SK-N-SH treated with all-trans-retinoic acid at 6 μM for 48 hours (cell line): ENCODE measurements around the gene STARD3.

Experiments used
- ATAC-seq: fragments of 200-7000 bp; cut with Tn5 transposase; 3 replicates; pipeline ENCODE4 v1.9.1; 2020; ENCODE audit warnings: mild to moderate bottlenecking, moderate library complexity
- ARNTL ChIP-seq: fragments of 450-650 bp; formaldehyde crosslinking; IDR thresholded peaks from 2 replicates; pipeline ENCODE4 v1.5.0; 2020; ENCODE audit warnings: low read depth, mild to moderate bottlenecking, moderate library complexity, borderline replicate concordance
- BACH2 ChIP-seq: fragments of 250-450 bp; sonication (Bioruptor Pico); IDR thresholded peaks from 2 replicates; pipeline ENCODE4 v1.9.0; 2021; ENCODE audit warnings: mild to moderate bottlenecking, borderline replicate concordance
- CSDC2 ChIP-seq: fragments of 250-450 bp; sonication (Bioruptor Pico); IDR thresholded peaks from 2 replicates; pipeline ENCODE4 v1.5.0; 2020; ENCODE audit warnings: mild to moderate bottlenecking, moderate library complexity
- ESRRG ChIP-seq: fragments of 250-450 bp; sonication (Bioruptor Pico); IDR thresholded peaks from 2 replicates; pipeline ENCODE4 v1.6.1; 2021; ENCODE audit warnings: mild to moderate bottlenecking
- GLIS3 ChIP-seq: fragments of 250-450 bp; sonication (Bioruptor Pico); IDR thresholded peaks from 2 replicates; pipeline ENCODE4 v1.5.0; 2020; ENCODE audit warnings: mild to moderate bottlenecking, moderate library complexity
- ISL1 ChIP-seq: fragments of 250-450 bp; sonication (Bioruptor Pico); IDR thresholded peaks from 2 replicates; pipeline ENCODE4 v2.1.2; 2022; ENCODE audit warnings: mild to moderate bottlenecking, moderate library complexity
- PPARA ChIP-seq: fragments of 250-450 bp; sonication (Bioruptor Pico); IDR thresholded peaks from 2 replicates; pipeline ENCODE4 v1.5.0; 2020; ENCODE audit warnings: mild to moderate bottlenecking, borderline replicate concordance
- RARB ChIP-seq: fragments of 250-450 bp; sonication (Bioruptor Pico); IDR thresholded peaks from 2 replicates; pipeline ENCODE4 v1.8.0; 2021; ENCODE audit warnings: mild to moderate bottlenecking, moderate library complexity
- SNAI2 ChIP-seq: fragments of 250-450 bp; sonication (Bioruptor Pico); IDR thresholded peaks from 2 replicates; pipeline ENCODE4 v1.5.0; 2020; ENCODE audit warnings: mild to moderate bottlenecking, moderate library complexity
- TOX ChIP-seq: fragments of 250-450 bp; sonication (Bioruptor Pico); IDR thresholded peaks from 2 replicates; pipeline ENCODE4 v1.8.0; 2021; ENCODE audit warnings: mild to moderate bottlenecking, moderate library complexity, borderline replicate concordance
- ZC3H10 ChIP-seq: fragments of 250-450 bp; sonication (Bioruptor Pico); IDR thresholded peaks from 2 replicates; pipeline ENCODE4 v1.5.1; 2021; ENCODE audit warnings: mild to moderate bottlenecking, moderate library complexity
- ZFP3 ChIP-seq: fragments of 250-450 bp; sonication (Bioruptor Pico); IDR thresholded peaks from 2 replicates; pipeline ENCODE4 v1.5.0; 2020; ENCODE audit warnings: mild to moderate bottlenecking, moderate library complexity
- ZFP30 ChIP-seq: fragments of 450-650 bp; formaldehyde crosslinking; IDR thresholded peaks from 2 replicates; pipeline ENCODE4 v1.5.0; 2022; ENCODE audit warnings: mild to moderate bottlenecking, moderate library complexity
- ZNF565 ChIP-seq: fragments of 450-650 bp; formaldehyde crosslinking; conservative IDR thresholded peaks from 2 replicates; pipeline ENCODE4 v1.5.0; 2020; ENCODE audit warnings: low read depth, mild to moderate bottlenecking, moderate library complexity
- ZNF70 ChIP-seq: fragments of 450-650 bp; formaldehyde crosslinking; IDR thresholded peaks from 2 replicates; pipeline ENCODE4 v1.5.0; 2020; ENCODE audit warnings: mild to moderate bottlenecking, moderate library complexity
- ZNF8 ChIP-seq: fragments of 450-650 bp; formaldehyde crosslinking; IDR thresholded peaks from 2 replicates; pipeline ENCODE4 v1.5.0; 2020; ENCODE audit warnings: mild to moderate bottlenecking, moderate library complexity
- TF ChIP-seq, protein P1 (sequence below): fragments of 250-450 bp; sonication (Bioruptor Pico); IDR thresholded peaks from 2 replicates; pipeline ENCODE4 v1.8.0; 2021; ENCODE audit warnings: low read depth, mild to moderate bottlenecking, moderate library complexity, borderline replicate concordance
- TF ChIP-seq, protein P2 (sequence below): fragments of 250-450 bp; sonication (Bioruptor Pico); IDR thresholded peaks from 2 replicates; pipeline ENCODE4 v1.5.0; 2020; ENCODE audit warnings: mild to moderate bottlenecking, moderate library complexity
- TF ChIP-seq, protein P3 (sequence below): fragments of 250-450 bp; sonication (Bioruptor Pico); IDR thresholded peaks from 2 replicates; pipeline ENCODE4 v1.5.1; 2020; ENCODE audit warnings: low read depth, mild to moderate bottlenecking, moderate library complexity
- TF ChIP-seq, protein P4 (sequence below): fragments of 250-450 bp; sonication (Bioruptor Pico); IDR thresholded peaks from 2 replicates; pipeline ENCODE4 v1.5.1; 2021; ENCODE audit warnings: mild to moderate bottlenecking, moderate library complexity

Gene STARD3

DNA sequence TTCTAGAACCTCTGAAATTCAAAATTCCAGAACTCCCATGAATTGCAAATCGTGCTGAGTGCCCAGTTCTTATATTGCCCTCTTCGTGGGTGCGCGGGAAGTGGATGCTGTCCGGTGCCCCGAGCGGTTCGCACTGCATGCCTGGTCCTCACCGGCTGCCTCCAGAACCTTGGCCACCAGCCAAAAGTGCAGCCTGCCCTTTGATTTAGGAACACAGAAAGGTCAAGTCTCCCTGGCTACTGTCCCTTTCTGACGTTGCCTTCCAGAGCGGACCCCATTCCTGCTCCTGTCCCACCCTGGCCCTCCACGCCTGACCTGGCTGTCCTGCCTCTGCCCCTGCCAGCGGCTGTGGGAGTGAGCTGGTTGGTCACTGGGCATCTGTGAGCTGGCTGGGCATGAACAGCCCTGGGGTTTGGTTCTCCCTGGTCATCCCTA lies 38.9 kb upstream of the STARD3 start:
- TF ChIP-seq CSDC2 (CRISPR knock-in tag) (no peak), GLIS3 (CRISPR knock-in tag) (no peak), ARNTL (no peak), BACH2 (no peak), ESRRG (no peak), ISL1 (no peak), ZFP3 (CRISPR knock-in tag) (no peak), ZNF70 (no peak), RARB (no peak), TOX (CRISPR knock-in tag) (no peak), ZNF565 (no peak), SNAI2 (no peak), ZFP30 (CRISPR knock-in tag) (no peak), ZC3H10 (CRISPR knock-in tag) (no peak)
- TF ChIP-seq, protein P1, sequence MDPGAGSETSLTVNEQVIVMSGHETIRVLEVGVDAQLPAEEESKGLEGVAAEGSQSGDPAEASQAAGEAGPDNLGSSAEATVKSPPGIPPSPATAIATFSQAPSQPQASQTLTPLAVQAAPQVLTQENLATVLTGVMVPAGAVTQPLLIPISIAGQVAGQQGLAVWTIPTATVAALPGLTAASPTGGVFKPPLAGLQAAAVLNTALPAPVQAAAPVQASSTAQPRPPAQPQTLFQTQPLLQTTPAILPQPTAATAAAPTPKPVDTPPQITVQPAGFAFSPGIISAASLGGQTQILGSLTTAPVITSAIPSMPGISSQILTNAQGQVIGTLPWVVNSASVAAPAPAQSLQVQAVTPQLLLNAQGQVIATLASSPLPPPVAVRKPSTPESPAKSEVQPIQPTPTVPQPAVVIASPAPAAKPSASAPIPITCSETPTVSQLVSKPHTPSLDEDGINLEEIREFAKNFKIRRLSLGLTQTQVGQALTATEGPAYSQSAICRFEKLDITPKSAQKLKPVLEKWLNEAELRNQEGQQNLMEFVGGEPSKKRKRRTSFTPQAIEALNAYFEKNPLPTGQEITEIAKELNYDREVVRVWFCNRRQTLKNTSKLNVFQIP, result no peak
- TF ChIP-seq, protein P2, sequence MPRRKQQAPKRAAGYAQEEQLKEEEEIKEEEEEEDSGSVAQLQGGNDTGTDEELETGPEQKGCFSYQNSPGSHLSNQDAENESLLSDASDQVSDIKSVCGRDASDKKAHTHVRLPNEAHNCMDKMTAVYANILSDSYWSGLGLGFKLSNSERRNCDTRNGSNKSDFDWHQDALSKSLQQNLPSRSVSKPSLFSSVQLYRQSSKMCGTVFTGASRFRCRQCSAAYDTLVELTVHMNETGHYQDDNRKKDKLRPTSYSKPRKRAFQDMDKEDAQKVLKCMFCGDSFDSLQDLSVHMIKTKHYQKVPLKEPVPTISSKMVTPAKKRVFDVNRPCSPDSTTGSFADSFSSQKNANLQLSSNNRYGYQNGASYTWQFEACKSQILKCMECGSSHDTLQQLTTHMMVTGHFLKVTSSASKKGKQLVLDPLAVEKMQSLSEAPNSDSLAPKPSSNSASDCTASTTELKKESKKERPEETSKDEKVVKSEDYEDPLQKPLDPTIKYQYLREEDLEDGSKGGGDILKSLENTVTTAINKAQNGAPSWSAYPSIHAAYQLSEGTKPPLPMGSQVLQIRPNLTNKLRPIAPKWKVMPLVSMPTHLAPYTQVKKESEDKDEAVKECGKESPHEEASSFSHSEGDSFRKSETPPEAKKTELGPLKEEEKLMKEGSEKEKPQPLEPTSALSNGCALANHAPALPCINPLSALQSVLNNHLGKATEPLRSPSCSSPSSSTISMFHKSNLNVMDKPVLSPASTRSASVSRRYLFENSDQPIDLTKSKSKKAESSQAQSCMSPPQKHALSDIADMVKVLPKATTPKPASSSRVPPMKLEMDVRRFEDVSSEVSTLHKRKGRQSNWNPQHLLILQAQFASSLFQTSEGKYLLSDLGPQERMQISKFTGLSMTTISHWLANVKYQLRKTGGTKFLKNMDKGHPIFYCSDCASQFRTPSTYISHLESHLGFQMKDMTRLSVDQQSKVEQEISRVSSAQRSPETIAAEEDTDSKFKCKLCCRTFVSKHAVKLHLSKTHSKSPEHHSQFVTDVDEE (CRISPR knock-in tag), result no peak
- TF ChIP-seq, protein P3, sequence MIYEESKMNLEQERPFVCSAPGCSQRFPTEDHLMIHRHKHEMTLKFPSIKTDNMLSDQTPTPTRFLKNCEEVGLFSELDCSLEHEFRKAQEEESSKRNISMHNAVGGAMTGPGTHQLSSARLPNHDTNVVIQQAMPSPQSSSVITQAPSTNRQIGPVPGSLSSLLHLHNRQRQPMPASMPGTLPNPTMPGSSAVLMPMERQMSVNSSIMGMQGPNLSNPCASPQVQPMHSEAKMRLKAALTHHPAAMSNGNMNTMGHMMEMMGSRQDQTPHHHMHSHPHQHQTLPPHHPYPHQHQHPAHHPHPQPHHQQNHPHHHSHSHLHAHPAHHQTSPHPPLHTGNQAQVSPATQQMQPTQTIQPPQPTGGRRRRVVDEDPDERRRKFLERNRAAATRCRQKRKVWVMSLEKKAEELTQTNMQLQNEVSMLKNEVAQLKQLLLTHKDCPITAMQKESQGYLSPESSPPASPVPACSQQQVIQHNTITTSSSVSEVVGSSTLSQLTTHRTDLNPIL (CRISPR knock-in tag), result no peak
- TF ChIP-seq, protein P4, sequence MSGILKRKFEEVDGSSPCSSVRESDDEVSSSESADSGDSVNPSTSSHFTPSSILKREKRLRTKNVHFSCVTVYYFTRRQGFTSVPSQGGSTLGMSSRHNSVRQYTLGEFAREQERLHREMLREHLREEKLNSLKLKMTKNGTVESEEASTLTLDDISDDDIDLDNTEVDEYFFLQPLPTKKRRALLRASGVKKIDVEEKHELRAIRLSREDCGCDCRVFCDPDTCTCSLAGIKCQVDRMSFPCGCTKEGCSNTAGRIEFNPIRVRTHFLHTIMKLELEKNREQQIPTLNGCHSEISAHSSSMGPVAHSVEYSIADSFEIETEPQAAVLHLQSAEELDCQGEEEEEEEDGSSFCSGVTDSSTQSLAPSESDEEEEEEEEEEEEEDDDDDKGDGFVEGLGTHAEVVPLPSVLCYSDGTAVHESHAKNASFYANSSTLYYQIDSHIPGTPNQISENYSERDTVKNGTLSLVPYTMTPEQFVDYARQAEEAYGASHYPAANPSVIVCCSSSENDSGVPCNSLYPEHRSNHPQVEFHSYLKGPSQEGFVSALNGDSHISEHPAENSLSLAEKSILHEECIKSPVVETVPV, result no peak
- peak; percentile 28; the same call in 2 of the 3 replicates for ATAC-seq

DNA sequence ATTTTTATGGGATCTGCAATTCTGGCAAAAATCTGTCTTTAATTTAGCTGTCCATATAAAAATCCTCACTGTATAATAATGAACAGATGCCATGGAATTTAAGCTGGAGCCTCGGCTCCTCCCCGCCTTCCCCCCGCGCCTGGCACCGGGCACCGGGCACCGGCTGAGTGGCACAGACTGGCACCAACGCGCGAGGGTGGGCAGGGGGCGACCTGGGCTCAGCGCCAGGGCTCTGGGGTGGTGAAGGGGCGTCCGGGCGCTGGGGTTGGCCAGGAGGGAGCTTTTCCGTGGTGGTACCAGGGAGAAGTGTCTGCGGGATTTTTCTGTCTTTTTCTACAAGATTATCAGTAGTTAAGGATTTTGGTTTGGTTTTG lies 38.3 kb upstream of the STARD3 start:
- ATAC-seq, result peak; percentile 14; the same call in 2 of the 3 replicates
- no peak for TF ChIP-seq ESRRG
- TF ChIP-seq, protein P3 (CRISPR knock-in tag), result no peak
- TF ChIP-seq, protein P1, result no peak
- TF ChIP-seq PPARA (CRISPR knock-in tag), result no peak
- no peak for TF ChIP-seq TOX (CRISPR knock-in tag)
- TF ChIP-seq, protein P2 (CRISPR knock-in tag), result no peak
- TF ChIP-seq ZNF565, result no peak
- TF ChIP-seq ZNF8 (CRISPR knock-in tag), result no peak
